Brain pericyte (primary cell): ENCODE data around the gene CGB1.
"Not testable (repeated sequence)": the region's sequence is repeated elsewhere in the genome, so short reads cannot be mapped to it uniquely, and the experiment has no call there.

Source experiments
- DNase-seq: peaks from one replicate; pipeline ENCODE4 v3.0.0-alpha.2; 2012; ENCODE audit warnings: low read depth, low spot score

The CGB1 gene

DNA sequence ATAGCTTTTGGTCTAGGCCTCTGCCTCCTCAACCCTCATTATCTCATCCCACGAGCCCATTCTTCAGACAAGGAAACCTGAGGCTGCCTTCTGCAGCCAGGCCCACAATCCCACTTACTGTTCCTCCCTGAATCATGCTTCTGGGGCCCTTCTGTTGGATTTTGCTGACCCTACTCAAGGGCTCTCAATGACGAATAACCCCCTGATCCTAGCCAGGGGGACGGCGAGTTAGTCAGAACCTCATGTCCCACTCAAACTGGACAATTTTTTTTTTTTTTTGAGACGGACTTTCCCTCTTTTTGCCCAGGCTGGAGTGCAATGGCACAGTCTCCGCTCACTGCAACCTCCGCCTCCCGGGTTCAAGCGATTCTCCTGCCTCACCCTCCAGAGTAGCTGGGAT lies 14.6 kb downstream of the CGB1 start:
- DNase-seq = no peak

- no peak for DNase-seq
These were observed 15.5 kb downstream of the CGB1 start for GRCh38 chr19:49020931-49021895.

GRCh38 chr19:49020342-49020741 lies 16.4 kb downstream of the CGB1 start:
- no peak for DNase-seq

GRCh38 chr19:49019242-49019932 lies 17.3 kb downstream of the CGB1 start:
- no peak for DNase-seq

GRCh38 chr19:49018388-49019241 lies 18.1 kb downstream of the CGB1 start:
- not testable (repeated sequence) for DNase-seq

DNA sequence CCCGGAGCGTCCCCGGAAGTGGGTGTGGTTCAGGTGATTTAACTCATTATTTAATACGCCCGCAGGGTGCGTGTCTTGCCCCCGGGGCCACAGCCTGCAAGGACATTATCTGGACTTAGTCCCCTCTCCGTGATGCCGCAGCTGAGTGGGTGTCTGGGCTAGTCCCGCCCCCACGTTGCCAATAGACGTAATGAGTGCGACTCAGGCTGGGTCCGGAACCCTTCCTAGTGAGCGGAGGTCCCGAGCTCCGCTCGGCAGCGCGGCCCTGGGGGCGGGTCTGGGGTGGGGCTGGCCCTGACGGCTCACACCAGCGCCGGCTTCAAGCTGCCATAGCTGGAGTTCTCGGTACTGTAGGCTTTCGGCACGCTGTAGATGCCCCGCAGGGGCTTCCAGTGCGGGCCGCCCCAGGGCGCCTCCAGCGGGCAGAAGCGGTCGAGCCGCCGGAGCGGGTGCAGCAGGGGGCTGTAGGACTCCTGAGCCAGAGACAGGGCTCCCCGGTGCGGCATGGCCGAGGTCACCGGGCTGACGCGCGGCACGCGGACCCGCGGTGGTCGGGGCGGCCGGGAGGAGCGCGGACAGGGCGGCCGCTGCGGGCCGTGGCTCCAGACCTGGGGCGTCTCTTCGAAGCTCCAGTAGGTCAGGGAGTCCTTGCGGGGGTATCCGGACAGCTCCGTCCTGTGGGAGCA lies 18.9 kb downstream of the CGB1 start:
- DNase-seq = no peak

DNA sequence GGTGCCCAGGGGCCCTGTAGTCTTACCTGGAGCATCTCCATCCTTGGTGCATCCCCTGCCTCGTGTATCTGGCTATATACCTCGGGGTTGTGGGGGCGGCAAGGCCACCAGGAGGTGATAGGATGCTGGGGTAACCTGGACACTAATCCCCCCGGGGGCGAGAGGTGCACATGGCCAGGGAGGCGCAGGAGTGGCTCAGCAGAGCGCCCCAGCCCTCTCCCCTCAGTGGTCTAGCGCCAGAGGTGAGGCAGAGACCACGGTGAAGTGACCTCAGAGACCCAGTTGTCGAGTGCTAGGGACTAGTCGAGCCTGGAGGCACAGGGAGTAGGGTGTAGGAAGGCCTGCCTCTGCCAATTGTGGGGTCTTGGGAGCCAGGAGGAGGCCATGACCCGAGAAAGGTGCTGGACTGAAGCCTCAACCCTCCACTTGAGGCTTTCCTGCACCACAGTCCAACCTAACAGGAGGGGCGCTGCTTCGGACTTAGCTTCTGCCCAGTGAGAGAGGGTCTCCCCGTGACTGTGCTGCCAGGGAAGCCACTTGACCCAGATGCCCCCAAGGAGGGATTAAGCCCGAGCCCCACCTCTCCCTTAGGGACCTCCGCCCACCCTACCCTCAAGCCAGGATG lies 19.5 kb downstream of the CGB1 start, which contains the start of gene LHB:
LHB (minus strand) TSS at position 51 of the 625 bp plus-strand sequence; CDS start at position 41, 10 bp downstream.
- no peak for DNase-seq

DNA sequence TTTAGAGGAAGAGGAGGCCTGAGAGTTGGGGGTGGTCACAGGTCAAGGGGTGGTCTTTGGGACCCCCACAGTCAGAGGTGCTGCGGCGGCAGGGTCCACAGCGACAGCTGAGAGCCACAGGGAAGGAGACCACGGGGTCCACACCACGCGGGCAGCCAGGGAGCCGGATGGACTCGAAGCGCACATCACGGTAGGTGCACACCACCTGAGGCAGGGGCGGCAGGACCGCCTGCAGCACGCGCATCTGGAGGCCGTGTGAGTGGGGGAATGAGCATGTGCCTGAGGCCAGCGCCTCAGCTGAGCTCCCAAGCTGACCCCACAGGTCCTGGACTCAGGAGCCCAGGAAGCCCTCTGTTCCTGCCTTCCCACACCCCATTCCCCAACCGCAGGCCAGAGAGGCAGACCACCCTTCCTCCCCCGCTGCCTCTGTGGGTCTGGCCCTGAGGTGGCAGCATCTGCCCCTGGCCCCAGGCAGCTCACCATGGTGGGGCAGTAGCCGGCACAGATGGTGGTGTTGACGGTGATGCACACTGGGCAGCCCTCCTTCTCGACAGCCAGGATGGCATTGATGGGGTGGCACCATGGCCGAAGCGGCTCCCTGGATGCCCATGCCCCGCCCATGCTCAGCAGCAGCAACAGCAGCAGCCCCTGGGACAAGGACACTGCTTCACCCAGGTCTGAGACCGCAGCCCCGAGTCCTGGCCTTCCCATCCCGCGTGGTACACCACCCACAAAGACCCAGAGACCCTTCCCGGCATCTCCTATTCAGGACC lies 20.4 kb downstream of the CGB1 start:
- no peak for DNase-seq

- DNase-seq = no peak
These were observed 21.8 kb downstream of the CGB1 start for GRCh38 chr19:49014870-49015255.

- DNase-seq = no peak
These were observed 22.4 kb downstream of the CGB1 start for GRCh38 chr19:49014123-49014869.

DNA sequence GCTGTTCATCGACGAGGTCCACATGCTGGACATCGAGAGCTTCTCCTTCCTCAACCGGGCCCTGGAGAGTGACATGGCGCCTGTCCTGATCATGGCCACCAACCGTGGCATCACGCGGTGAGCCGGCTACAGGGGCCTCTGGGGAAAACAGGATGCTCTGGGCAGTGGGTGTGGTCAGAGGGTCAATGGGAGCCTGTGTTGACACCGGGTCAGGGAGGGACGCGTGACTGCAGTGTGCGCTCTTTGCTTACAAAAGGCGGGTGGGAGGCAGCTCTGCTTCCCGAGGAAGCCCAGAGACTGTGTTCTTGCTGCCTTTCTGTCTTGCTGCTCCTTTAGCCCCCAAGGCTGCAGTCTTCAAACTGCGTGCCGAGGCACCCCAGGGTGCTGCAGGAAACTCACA lies 25.5 kb downstream of the CGB1 start:
- no peak for DNase-seq

GRCh38 chr19:49010453-49010852 lies 26.2 kb downstream of the CGB1 start:
- no peak for DNase-seq

- no peak for DNase-seq
These were observed 26.9 kb downstream of the CGB1 start for GRCh38 chr19:49009828-49010227.

- no peak for DNase-seq
These were observed 29.8 kb downstream of the CGB1 start for GRCh38 chr19:49006905-49007304.

DNA sequence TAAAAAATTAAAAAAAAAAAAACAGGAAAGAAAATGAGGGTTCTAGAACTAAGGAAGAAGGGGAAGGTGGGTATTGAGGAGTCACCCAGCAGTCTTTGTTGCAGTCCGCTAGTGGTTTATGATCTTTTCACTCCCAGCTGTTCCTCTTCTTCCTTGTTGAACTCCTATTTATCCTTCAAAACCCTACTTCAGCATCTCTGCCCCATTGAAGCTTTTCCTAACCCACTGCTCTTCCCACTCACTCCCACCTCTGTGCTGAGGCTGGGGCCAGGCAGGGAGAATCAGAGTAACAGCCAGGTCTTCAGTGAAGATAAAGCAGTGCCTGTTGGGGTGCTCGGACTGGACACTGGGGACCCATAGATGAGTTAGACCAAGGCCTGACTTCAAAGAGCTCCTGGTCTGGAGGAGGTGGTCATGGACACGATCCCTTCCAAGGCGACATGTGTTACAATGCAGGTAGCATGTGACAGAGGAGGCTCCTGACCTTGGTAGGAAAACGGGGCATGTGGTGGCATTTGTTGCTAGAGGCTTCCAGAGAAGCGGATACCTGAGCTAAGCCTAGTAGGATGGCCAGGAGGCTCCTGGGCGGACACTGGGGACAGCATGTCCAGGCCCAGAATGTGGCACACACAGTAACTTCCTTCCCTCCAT lies 31.6 kb downstream of the CGB1 start:
- DNase-seq = no peak

DNA sequence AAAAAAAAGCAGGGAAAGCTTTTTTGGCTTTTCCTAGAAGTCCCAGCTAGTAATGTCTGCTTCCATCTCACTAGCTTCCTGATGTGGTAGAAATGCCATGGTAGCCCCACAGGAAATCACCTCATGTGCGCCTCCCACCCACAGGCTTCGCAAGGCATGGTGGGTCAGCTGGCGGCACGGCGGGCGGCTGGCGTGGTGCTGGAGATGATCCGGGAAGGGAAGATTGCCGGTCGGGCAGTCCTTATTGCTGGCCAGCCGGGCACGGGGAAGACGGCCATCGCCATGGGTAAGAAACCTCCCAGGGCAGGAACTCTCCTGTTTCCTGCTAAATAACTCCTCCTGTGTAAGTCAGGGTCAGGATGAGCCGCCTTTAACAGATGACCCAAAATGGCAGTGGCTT lies 32.6 kb downstream of the CGB1 start:
- no peak for DNase-seq

- DNase-seq = no peak
These were observed 37.0 kb downstream of the CGB1 start for GRCh38 chr19:48999481-49000325.

GRCh38 chr19:48997972-48998371 lies 38.7 kb downstream of the CGB1 start:
- no peak for DNase-seq
